Subcutaneous abdominal adipose tissue (tissue), 5 donors: ENCODE results near the gene B3GALT2.
A peak's percentile ranks its signal among the peaks of the same experiment; 100 is the strongest.
"Not testable (repeated sequence)": the region's sequence is repeated elsewhere in the genome, so short reads cannot be mapped to it uniquely, and the experiment has no call there.

Experiments
- H3K27ac ChIP-seq: one replicate; pipeline ENCODE4 v1.7.0; 2013; ENCODE audit warnings: low read depth, mild to moderate bottlenecking, inconsistent platforms, low read length, moderate library complexity
- H3K27me3 ChIP-seq, 5 donors: one replicate each; pipeline ENCODE4 v1.7.0; 2013; ENCODE audit warnings: low read length in 5 of 5, inconsistent platforms in 1 of 5; ENCODE audit not compliant: control insufficient read depth in 5 of 5, insufficient read depth in 4 of 5
- H3K36me3 ChIP-seq, 5 donors: one replicate each; pipeline ENCODE4 v1.7.0; 2013; ENCODE audit warnings: low read length in 5 of 5; ENCODE audit not compliant: control insufficient read depth in 5 of 5, insufficient read depth in 5 of 5
- H3K4me1 ChIP-seq, 5 donors: one replicate each; pipeline ENCODE4 v1.7.0; 2013; ENCODE audit warnings: low read length in 5 of 5, mild to moderate bottlenecking in 3 of 5, moderate library complexity in 1 of 5; ENCODE audit not compliant: control insufficient read depth in 5 of 5, insufficient read depth in 5 of 5
- H3K4me3 ChIP-seq, 5 donors: one replicate each; pipeline ENCODE4 v1.7.0; 2013; ENCODE audit warnings: low read length in 5 of 5, low read depth in 1 of 5
- H3K9ac ChIP-seq, 5 donors: one replicate each; pipeline ENCODE4 v1.7.0; 2013; ENCODE audit warnings: low read length in 5 of 5, mild to moderate bottlenecking in 4 of 5, moderate library complexity in 3 of 5
- H3K9me3 ChIP-seq, 5 donors: one replicate each; pipeline ENCODE4 v1.7.0; 2013; ENCODE audit warnings: low read length in 5 of 5; ENCODE audit not compliant: control insufficient read depth in 5 of 5
- donor health status: healthy.
- donor health status: healthy.
- donor health status: healthy.
- donor health status: healthy.
- donor health status: healthy.

Gene B3GALT2

GRCh38 chr1:193185901-193186731 is at the start of gene B3GALT2:
Gene B3GALT2, minus strand, starts transcription at chr1:193186613. Its CDS starts 5,051 bp downstream, at chr1:193181562.
- Histone ChIP-seq H3K27ac (no peak within 1 kb of the TSS), H3K36me3 (no peaks in the 10 kb centered on the region), H3K4me3 (peak within 1 kb of the TSS in 3 of 5 donors; percentile 18 to 24 (median 23)), H3K9me3 (no peaks in the 10 kb centered on the region), H3K27me3 (no peaks in the 10 kb centered on the region), H3K9ac (peak within 1 kb of the TSS in 2 of 5 donors; percentile 15 to 20), H3K4me1 (peaks cover 0 to 31% (median 12%) of the 10 kb centered on the region in 5 donors)

- no peak overlapping the region for H3K4me3 ChIP-seq
- H3K9ac ChIP-seq = no peak overlapping the region
- H3K27me3 ChIP-seq = no peaks in the 10 kb centered on the region
- no peak overlapping the region for H3K27ac ChIP-seq
- H3K36me3 ChIP-seq = peaks cover 8 to 25% (median 15%) of the 10 kb centered on the region in 5 donors
- H3K4me1 ChIP-seq = peaks cover 0 to 10% (median 4%) of the 10 kb centered on the region in 5 donors
- no peaks in the 10 kb centered on the region for H3K9me3 ChIP-seq
These were observed 48.1 kb upstream of the B3GALT2 start for GRCh38 chr1:193234530-193234929.

- not testable (repeated sequence) for H3K9ac ChIP-seq, H3K27ac ChIP-seq, H3K9me3 ChIP-seq, H3K27me3 ChIP-seq, H3K4me3 ChIP-seq
- peaks cover 0 to 13% (median 4%) of the 10 kb centered on the region in 5 donors for H3K4me1 ChIP-seq
- H3K36me3 ChIP-seq = peaks cover 3 to 12% (median 5%) of the 10 kb centered on the region in 5 donors
These were observed 44.7 kb upstream of the B3GALT2 start for GRCh38 chr1:193231146-193231545.

GRCh38 chr1:193229136-193229535 is 42.7 kb upstream of the B3GALT2 start:
- H3K36me3 ChIP-seq = peaks cover 3 to 15% (median 4%) of the 10 kb centered on the region in 5 donors
- H3K27me3 ChIP-seq = no peaks in the 10 kb centered on the region
- H3K4me3 ChIP-seq = no peak overlapping the region
- no peak overlapping the region for H3K27ac ChIP-seq
- peaks cover 0 to 4% (median 0%) of the 10 kb centered on the region in 5 donors for H3K9me3 ChIP-seq
- peaks cover 0 to 3% (median 0%) of the 10 kb centered on the region in 5 donors for H3K4me1 ChIP-seq
- H3K9ac ChIP-seq = no peak overlapping the region

- H3K27me3 ChIP-seq = no peaks in the 10 kb centered on the region
- H3K9ac ChIP-seq = no peak overlapping the region
- peaks cover 10 to 19% (median 12%) of the 10 kb centered on the region in 5 donors for H3K36me3 ChIP-seq
- no peaks in the 10 kb centered on the region for H3K9me3 ChIP-seq
- H3K4me1 ChIP-seq = peaks cover 0 to 5% (median under 1%) of the 10 kb centered on the region in 5 donors
- peak overlapping the region; percentile 24 for H3K27ac ChIP-seq
- no peak overlapping the region for H3K4me3 ChIP-seq
These were observed 35.7 kb upstream of the B3GALT2 start for GRCh38 chr1:193222056-193222615.

GRCh38 chr1:193221651-193222050 is 35.2 kb upstream of the B3GALT2 start:
- Histone ChIP-seq H3K27me3 (no peaks in the 10 kb centered on the region), H3K36me3 (peaks cover 13 to 19% (median 14%) of the 10 kb centered on the region in 5 donors), H3K4me3 (no peak overlapping the region), H3K9me3 (no peaks in the 10 kb centered on the region), H3K27ac (no peak overlapping the region), H3K9ac (no peak overlapping the region), H3K4me1 (peaks cover 0 to 9% (median 3%) of the 10 kb centered on the region in 5 donors)

GRCh38 chr1:193219391-193219790 is 33.0 kb upstream of the B3GALT2 start:
- H3K9ac ChIP-seq = no peak overlapping the region
- H3K27me3 ChIP-seq = no peaks in the 10 kb centered on the region
- peaks cover 0 to 11% (median 3%) of the 10 kb centered on the region in 5 donors for H3K4me1 ChIP-seq
- no peak overlapping the region for H3K27ac ChIP-seq
- peaks cover 14 to 25% (median 21%) of the 10 kb centered on the region in 5 donors for H3K36me3 ChIP-seq
- H3K9me3 ChIP-seq = no peaks in the 10 kb centered on the region
- H3K4me3 ChIP-seq = no peak overlapping the region

GRCh38 chr1:193216920-193217319 is 30.5 kb upstream of the B3GALT2 start:
- Histone ChIP-seq H3K9ac (no peak overlapping the region), H3K27me3 (no peaks in the 10 kb centered on the region), H3K4me1 (peaks cover 0 to 11% (median 3%) of the 10 kb centered on the region in 5 donors), H3K27ac (no peak overlapping the region), H3K9me3 (no peaks in the 10 kb centered on the region), H3K4me3 (no peak overlapping the region), H3K36me3 (peaks cover 21 to 34% (median 28%) of the 10 kb centered on the region in 5 donors)

GRCh38 chr1:193213998-193214397 is 27.6 kb upstream of the B3GALT2 start:
- peaks cover 0 to 7% (median 3%) of the 10 kb centered on the region in 5 donors for H3K4me1 ChIP-seq
- no peak overlapping the region for H3K27ac ChIP-seq
- peaks cover 14 to 31% (median 23%) of the 10 kb centered on the region in 5 donors for H3K36me3 ChIP-seq
- no peaks in the 10 kb centered on the region for H3K9me3 ChIP-seq
- H3K9ac ChIP-seq = no peak overlapping the region
- H3K4me3 ChIP-seq = no peak overlapping the region
- H3K27me3 ChIP-seq = no peaks in the 10 kb centered on the region

GRCh38 chr1:193212637-193213036 is 26.2 kb upstream of the B3GALT2 start:
- no peak overlapping the region for H3K4me3 ChIP-seq
- H3K27ac ChIP-seq = no peak overlapping the region
- H3K27me3 ChIP-seq = no peaks in the 10 kb centered on the region
- peaks cover 0 to 7% (median 3%) of the 10 kb centered on the region in 5 donors for H3K4me1 ChIP-seq
- H3K9me3 ChIP-seq = peaks cover 0 to under 1% (median 0%) of the 10 kb centered on the region in 5 donors
- H3K36me3 ChIP-seq = peaks cover 10 to 32% (median 20%) of the 10 kb centered on the region in 5 donors
- no peak overlapping the region for H3K9ac ChIP-seq
